SK-N-MC (cell line): ENCODE data around the gene DPH5.
"Not testable (repeated sequence)": the region's sequence is repeated elsewhere in the genome, so short reads cannot be mapped to it uniquely, and the experiment has no call there.

Experiments
- DNase-seq: peaks from one replicate; pipeline ENCODE4 v3.0.0-alpha.2; 2011; ENCODE audit warnings: low read depth, low spot score
- H3K27ac ChIP-seq: fragments of 200-600 bp; sonication (generic); 2 replicates; pipeline ENCODE4 v1.5.1; 2016; ENCODE audit warnings: mixed run types
- H3K36me3 ChIP-seq: fragments of 200-600 bp; sonication (generic); 2 replicates; pipeline ENCODE4 v1.6.1; 2017; ENCODE audit warnings: antibody characterized with exemption, low read length, mixed read lengths; ENCODE audit not compliant: insufficient read depth
- H3K4me3 ChIP-seq: fragments of 200-600 bp; sonication (generic); 2 replicates; pipeline ENCODE4 v1.5.1; 2016
- H3K9ac ChIP-seq: fragments of 200-600 bp; sonication (generic); 2 replicates; pipeline ENCODE4 v1.8.0; 2017; ENCODE audit warnings: mixed run types, mixed read lengths; ENCODE audit not compliant: insufficient read length
- H3K9me3 ChIP-seq: fragments of 200-600 bp; sonication (generic); 2 replicates; pipeline ENCODE4 v1.6.1; 2017; ENCODE audit warnings: low read depth, mild to moderate bottlenecking, antibody characterized with exemption, low read length, moderate library complexity, mixed read lengths
- EZH2 ChIP-seq: fragments of 200-600 bp; sonication (generic); IDR thresholded peaks from one replicate; pipeline ENCODE4 v1.6.1; 2017; ENCODE audit warnings: antibody characterized with exemption
- FOXP2 ChIP-seq: optimal IDR thresholded peaks from 2 replicates; pipeline ENCODE3; 2011; ENCODE audit warnings: mild to moderate bottlenecking, moderate library complexity; ENCODE audit not compliant: insufficient read depth; ENCODE audit errors: extremely low read length, control extremely low read depth
- POLR2AphosphoS5 ChIP-seq: IDR thresholded peaks from 2 replicates; pipeline ENCODE4 v1.6.1; 2012; ENCODE audit warnings: mild to moderate bottlenecking, low read depth, low read length, borderline replicate concordance

The DPH5 gene, protein sequence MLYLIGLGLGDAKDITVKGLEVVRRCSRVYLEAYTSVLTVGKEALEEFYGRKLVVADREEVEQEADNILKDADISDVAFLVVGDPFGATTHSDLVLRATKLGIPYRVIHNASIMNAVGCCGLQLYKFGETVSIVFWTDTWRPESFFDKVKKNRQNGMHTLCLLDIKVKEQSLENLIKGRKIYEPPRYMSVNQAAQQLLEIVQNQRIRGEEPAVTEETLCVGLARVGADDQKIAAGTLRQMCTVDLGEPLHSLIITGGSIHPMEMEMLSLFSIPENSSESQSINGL

DNA sequence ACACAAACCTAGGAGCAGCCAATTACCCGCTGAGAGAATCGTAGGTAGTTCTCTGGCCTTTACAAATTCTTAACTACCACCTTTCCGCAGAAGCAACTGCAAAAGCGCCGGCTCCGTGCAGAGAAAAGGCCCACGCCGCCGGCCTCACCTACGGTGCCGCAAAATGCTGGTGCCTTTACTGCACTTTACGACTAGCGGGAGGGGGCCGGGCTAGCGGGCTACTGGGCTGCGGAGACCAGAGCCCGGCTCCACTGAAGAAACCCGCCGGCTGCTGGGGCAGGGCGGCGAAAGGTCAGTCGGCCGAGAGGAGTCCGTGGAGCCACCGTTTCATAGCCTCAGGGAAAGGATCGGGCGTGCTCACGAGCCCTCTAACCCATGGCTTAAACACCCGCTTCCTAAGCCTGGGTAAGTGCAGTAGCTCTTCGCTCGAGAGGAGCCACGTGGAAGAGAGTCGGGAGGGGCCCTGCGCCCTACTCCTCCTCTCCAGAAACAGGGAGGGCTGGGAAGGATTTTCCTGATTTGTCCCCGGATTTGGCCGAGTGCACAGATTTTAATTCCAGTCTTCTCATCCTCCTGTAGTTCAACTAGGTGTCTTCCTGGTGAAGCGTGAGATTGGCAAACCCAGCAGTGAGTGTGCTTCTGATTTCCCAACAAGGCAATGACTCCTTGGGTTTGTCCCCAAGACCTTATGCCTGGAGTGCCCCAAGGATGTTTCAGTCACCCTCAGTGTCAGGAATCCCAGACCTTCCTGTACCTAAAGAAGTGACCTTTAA, at the start of gene DPH5:
DPH5 (minus strand) TSS at position 128 of the 773 bp plus-strand sequence. CDS start 341 bp downstream, outside the sequence.
- peaks cover 46% of the 10 kb centered on the region for H3K36me3 ChIP-seq
- H3K27ac ChIP-seq: peak within 1 kb of the TSS; percentile 67
- no peaks in the 10 kb centered on the region for H3K9me3 ChIP-seq
- TF ChIP-seq POLR2AphosphoS5: peak; percentile 97
- no peak for TF ChIP-seq FOXP2
- peak; percentile 62 for DNase-seq
- peak within 1 kb of the TSS; percentile 91 for H3K4me3 ChIP-seq
- H3K9ac ChIP-seq: peak within 1 kb of the TSS; percentile 95

DNA sequence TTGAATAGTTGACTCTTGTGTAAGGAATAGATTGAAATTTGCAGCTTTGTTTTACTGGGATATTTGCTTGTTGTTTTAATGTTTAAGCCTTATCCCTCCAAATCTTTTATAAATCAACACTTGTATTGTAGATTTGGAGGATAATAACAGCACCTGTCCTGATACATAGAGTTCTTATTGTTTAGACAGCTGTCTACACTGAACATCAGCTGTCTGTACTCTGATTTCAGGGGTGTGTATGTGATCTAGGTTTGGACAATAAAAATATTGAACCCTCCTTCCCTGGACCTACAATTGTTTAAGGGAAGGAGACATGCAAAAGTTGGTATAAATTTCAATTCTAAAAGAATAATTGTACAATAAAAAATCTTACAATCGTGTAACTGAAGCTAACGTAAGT, 48.3 kb upstream of the DPH5 start:
- DNase-seq: no peak
- H3K9me3 ChIP-seq: no peaks in the 10 kb centered on the region
- H3K36me3 ChIP-seq: peaks cover 19% of the 10 kb centered on the region
- H3K9ac ChIP-seq: no peak overlapping the region
- no peak overlapping the region for H3K4me3 ChIP-seq
- no peak overlapping the region for H3K27ac ChIP-seq
- TF ChIP-seq EZH2: no peak
- TF ChIP-seq POLR2AphosphoS5: no peak
- no peak for TF ChIP-seq FOXP2

DNA sequence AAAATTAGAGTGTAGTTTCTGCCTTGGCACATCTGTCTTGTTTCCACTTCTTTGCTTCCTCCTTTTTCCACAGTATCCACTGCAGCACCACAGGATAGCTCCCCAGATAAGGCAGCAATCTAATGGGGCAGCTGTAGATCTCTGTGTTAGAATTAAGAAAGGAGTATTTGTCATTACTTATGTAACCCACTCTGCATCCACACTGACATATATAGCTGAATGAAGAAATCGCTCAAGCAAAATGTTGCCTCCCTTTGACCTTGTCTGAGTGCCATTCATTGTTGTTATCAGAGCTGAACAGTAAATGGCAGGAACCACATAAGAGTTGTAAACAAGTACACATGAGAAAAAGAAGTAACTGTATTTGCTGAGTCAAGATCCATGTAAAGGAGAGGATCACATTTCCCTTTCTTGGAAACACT, 45.9 kb upstream of the DPH5 start:
- no peak overlapping the region for H3K27ac ChIP-seq
- peaks cover 5% of the 10 kb centered on the region; the same call in 1 of the 2 replicates for H3K36me3 ChIP-seq
- H3K9ac ChIP-seq: no peak overlapping the region
- TF ChIP-seq FOXP2 (no peak), EZH2 (no peak), POLR2AphosphoS5 (no peak)
- no peak overlapping the region for H3K4me3 ChIP-seq
- no peaks in the 10 kb centered on the region for H3K9me3 ChIP-seq
- DNase-seq: no peak

DNA sequence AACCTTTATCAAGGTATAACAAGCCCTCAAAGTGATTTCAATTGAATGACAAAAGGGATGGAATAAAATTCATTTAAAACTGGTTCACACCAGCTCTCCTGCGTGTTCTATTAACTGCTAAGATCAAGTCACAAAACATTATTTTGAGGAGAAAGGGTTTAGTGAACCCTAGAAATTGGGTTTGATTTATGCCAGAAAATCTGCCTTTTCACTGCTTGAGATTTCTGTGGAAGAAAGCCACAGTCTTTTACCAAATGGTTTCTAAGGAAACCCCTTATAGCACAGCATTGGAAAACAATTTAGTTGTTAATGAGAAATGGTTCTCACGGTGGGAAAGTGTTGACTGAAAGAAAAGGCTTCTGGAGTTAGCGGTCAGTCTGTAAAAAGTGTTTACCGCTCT, 43.6 kb upstream of the DPH5 start:
- H3K9me3 ChIP-seq: no peaks in the 10 kb centered on the region
- no peak for TF ChIP-seq POLR2AphosphoS5
- no peak for TF ChIP-seq FOXP2
- TF ChIP-seq EZH2: no peak
- H3K36me3 ChIP-seq: no peaks in the 10 kb centered on the region
- DNase-seq: no peak
- no peak overlapping the region for H3K27ac ChIP-seq
- no peak overlapping the region for H3K9ac ChIP-seq
- H3K4me3 ChIP-seq: no peak overlapping the region

DNA sequence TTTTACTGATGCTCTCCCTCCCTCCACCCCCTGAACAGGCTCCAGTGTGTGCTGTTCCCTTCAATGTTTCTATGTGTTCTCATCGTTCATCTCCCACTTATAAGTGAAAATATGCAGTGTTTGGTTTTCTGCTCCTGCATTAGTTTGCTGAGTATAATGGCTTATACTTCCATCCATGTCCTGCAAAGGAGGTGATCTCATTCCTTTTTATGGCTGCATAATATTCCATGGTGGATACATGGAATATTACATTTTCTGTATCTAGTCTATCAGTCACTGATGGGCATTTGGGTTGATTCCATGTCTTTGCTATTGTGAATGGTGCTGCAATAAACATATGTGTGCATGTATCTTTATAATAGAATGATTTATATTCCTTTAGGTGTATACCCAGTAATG, 41.4 kb upstream of the DPH5 start:
- not testable (repeated sequence) for H3K27ac ChIP-seq, H3K9me3 ChIP-seq, H3K9ac ChIP-seq, H3K4me3 ChIP-seq, H3K36me3 ChIP-seq, DNase-seq

DNA sequence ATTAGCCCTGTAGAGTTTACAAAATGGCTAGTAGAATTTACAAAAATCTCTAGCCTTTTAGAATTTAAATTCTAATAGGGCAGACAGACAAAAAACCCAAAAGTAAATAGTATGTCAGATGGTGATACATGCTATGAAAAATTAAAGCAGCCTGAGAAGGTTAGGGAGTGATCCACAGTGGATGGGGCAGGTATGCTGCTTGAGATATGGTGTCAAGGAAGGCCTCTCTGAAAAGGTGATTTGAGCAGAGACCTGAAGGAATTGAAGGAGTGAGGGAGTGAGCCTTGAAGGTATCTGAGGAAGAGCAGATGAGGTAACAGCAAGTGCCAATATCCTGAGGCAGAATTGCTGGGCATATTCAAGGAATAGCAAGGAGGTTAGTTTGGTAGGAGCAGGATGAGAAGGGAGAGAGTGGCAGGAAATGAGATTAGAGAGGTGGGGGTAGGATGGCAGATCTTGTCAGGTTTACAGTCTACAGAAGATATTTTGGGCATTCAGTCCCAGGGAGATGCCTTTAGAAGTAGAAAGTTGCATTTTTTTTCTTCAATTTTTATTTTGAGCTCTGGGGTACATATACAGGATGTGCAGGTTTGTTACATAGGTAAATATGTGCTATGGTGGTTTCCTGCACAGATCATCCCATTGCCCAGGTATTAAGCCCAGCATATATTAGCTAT, 40.8 kb upstream of the DPH5 start:
- H3K9ac ChIP-seq: no peak overlapping the region
- DNase-seq: no peak
- no peaks in the 10 kb centered on the region for H3K9me3 ChIP-seq
- TF ChIP-seq FOXP2: no peak
- no peak for TF ChIP-seq POLR2AphosphoS5
- no peak for TF ChIP-seq EZH2
- no peaks in the 10 kb centered on the region for H3K36me3 ChIP-seq
- no peak overlapping the region for H3K4me3 ChIP-seq
- H3K27ac ChIP-seq: no peak overlapping the region

DNA sequence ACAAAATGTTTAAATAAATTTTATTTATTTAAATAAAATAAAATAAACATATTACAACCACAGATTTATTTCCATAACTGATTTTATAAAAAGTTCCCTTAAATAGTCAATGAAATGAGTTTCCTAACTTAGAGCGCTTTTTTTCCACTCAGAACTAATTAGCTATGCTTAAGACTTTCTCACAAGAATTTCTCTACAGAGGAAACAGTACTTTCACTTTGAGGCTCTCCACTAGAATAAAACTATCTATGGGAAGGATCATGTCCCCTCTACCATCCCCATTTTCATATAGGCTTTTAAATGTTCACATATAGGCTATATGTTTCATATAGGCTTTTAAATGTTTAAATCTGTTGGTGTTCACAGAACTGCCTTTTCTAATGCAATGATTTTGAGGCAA, 40.0 kb upstream of the DPH5 start:
- Histone ChIP-seq H3K36me3 (no peaks in the 10 kb centered on the region), H3K4me3 (no peak overlapping the region), H3K9me3 (no peaks in the 10 kb centered on the region), H3K27ac (no peak overlapping the region), H3K9ac (no peak overlapping the region)
- TF ChIP-seq EZH2 (no peak), FOXP2 (no peak), POLR2AphosphoS5 (no peak)
- DNase-seq: no peak

DNA sequence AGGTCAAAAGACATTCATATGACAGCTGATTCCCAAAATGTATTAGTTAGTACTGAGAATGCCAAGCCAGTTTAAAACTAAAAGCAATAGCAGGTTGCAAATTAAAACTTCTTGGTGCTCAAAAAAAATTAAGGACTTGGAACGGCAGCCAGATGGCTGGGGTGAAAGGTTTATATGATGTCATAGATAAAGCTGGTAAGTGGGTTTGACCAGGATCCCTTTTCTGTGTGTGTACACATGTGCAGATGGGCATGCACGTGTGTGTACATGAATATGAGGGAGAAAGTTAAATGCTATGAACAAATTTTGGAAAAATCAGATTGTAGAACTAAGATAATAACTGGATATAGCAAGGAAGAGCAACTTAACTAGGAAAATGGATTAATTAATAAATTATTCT, 39.1 kb upstream of the DPH5 start:
- Histone ChIP-seq H3K36me3 (no peaks in the 10 kb centered on the region), H3K9ac (no peak overlapping the region), H3K27ac (no peak overlapping the region), H3K9me3 (no peaks in the 10 kb centered on the region), H3K4me3 (no peak overlapping the region)
- TF ChIP-seq POLR2AphosphoS5: no peak
- no peak for TF ChIP-seq FOXP2
- no peak for TF ChIP-seq EZH2
- DNase-seq: no peak
